GM21528 (cell line): ENCODE results near the gene SLC34A3.
A peak's percentile ranks its signal among the peaks of the same experiment; 100 is the strongest.

Experiments
- ATAC-seq: cut with Tn5 transposase; IDR thresholded peaks from one replicate; pipeline ENCODE4 v1.9.1; 2021; ENCODE audit warnings: mild to moderate bottlenecking, moderate library complexity; ENCODE audit not compliant: unreplicated experiment, low FRiP score

Gene SLC34A3

GRCh38 chr9:137230705-137231371 lies at the start of gene SLC34A3:
Gene SLC34A3 (plus strand): TSS chr9:137230901. CDS start chr9:137231703, 802 bp downstream.
- ATAC-seq = no peak

DNA sequence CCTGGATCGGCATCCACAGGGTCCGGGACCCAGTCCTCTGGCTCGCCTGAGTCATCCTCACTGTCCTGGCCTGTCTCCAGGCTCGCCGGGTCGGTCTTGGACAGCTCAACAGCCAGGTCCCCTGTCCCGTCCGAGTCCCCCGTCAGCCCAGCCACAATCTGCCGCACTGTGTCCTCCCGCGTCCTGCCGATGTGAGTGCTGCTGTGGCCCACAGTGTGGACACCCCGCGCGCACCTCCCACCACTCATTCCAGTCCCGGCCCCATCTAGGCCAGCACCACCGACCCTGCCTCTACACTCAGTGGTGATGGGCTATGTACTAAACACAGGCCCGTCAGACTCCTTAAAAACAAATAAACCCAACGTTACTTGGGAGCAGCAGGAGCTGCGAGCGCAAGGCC lies 49.0 kb upstream of the SLC34A3 start:
- no peak for ATAC-seq

- ATAC-seq = no peak
These were observed 47.9 kb upstream of the SLC34A3 start for GRCh38 chr9:137182836-137183235.

DNA sequence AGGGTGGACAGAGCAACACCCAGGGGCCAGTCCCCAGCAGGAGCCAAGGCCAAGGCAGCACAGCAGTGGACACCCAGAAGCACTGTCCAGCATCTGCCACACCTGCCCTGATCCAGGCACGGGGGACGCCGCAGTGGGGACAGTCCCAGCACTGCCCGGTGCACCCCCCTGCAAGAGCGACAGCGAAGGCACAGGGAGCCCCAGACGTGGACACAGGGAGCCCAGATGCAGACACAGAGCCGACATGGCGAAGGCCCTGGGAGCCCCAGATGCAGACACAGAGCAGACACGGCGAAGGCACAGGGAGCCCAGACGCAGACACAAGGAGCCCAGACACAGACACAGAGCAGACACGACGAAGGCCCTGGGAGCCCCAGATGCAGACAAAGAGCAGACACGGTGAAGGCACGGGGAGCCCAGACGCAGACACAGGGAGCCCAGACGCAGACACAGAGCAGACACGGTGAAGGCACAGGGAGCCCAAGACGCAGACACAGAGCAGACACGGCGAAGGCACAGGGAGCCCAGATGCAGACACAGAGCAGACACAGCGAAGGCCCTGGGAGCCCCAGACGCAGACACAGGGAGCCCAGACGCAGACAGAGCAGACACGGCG lies 46.6 kb upstream of the SLC34A3 start:
- ATAC-seq = no peak

GRCh38 chr9:137184881-137185660 lies 45.6 kb upstream of the SLC34A3 start:
- no peak for ATAC-seq

- ATAC-seq = no peak
These were observed 44.8 kb upstream of the SLC34A3 start for GRCh38 chr9:137185921-137186320.

DNA sequence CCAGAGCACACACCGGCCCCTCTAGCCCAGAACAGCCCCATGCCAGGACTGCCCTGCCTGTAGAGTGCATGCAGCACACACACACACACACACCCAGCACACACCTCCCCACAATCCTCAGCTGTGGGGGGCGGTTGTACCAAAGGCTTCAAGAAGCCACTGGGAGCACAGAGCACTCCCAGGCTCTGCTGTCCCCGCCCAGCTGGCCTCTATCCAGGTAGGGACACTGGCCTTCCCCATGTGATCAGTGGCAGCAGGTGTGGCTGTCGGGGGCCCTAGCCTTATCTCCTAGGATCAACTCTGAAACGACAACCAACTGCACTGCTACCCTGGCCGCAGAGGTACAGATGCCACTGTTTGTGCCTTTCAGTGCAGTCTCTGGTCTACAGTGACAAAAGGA lies 44.3 kb upstream of the SLC34A3 start:
- no peak for ATAC-seq

- ATAC-seq = no peak
These were observed 43.3 kb upstream of the SLC34A3 start for GRCh38 chr9:137187386-137187785.

- ATAC-seq = no peak
These were observed 42.6 kb upstream of the SLC34A3 start for GRCh38 chr9:137188086-137188489.

- peak; percentile 71 for ATAC-seq
These were observed 42.0 kb upstream of the SLC34A3 start, which contains the start of the genes ANAPC2 and SSNA1 for GRCh38 chr9:137188490-137189296. Gene ANAPC2 (minus strand): TSS chr9:137188560. CDS start chr9:137188532, 28 bp downstream. Gene SSNA1 (plus strand): TSS chr9:137188676. CDS start chr9:137188727, 51 bp downstream.

DNA sequence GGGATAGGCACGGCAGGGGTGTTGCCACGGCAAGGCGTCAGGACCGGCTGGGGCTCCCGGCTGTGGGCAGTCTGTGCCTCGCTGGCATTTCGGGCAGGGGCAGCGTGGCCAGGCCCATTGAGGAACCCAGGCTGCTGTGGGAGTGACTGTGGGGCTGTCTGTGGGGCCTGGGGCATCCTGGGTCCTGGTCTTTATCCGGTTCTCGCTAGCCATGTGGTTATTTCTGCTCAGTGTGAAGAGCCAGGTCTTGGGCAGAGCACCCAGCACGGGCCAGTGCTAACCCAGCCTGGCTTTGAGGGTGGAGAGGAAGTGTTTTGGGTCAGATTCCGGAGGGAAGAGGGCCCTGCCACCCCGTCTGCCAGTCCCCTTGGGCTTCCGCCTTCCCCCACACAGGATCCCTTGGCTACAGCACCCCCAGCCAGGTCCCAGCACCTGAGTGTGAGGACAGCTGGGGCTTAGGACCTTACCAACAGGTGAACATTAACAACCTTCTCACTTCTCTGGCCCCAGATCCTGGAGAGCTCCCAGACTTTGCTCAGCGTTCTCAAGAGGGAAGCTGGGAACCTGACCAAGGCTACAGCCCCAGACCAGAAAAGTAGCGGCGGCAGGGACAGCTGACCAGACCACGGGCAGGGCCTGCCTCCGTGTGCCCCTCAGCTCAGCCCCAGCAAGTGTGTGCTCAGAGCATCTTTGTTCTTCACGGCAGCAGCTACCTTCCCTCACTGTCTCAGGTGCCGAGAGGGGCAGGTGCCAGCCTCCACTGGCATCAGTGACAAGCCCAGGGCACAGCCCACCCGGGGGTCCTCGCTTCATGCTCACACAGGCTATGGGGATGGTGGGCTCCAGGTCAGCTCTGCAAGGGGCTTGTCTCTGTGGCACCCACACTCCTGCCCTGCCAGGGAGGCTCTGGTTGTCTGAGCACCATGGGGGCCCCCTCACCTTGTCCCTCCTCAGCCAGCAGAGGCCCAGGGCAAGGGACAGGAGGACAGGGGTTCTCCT lies 41.1 kb upstream of the SLC34A3 start:
- no peak for ATAC-seq

DNA sequence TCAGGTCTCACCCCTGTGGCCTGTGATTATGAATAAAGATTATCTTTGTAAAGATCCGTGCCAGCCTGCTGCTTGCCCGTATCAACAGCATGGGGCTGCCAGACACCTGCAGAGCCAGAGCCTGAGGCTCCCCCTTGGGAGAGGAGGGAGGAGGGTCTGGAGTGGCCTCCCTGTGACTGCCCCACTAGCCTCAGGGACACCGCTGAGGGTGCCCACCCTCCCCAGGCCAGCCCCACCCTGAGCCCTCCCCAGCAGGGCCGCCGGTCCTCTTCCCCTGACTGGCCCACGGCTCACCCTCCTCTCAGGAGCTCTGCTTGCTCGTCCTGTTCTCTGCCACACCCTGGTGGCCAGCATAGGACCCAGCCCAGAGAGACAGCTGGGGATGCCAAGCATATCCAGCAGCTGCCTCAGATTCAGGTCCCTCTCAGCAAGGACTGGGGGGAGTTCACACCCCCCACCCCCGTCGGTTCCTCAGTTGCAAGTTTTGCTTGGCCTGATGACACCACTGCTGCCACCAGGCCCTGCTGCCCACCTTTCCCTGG lies 40.3 kb upstream of the SLC34A3 start:
- no peak for ATAC-seq

DNA sequence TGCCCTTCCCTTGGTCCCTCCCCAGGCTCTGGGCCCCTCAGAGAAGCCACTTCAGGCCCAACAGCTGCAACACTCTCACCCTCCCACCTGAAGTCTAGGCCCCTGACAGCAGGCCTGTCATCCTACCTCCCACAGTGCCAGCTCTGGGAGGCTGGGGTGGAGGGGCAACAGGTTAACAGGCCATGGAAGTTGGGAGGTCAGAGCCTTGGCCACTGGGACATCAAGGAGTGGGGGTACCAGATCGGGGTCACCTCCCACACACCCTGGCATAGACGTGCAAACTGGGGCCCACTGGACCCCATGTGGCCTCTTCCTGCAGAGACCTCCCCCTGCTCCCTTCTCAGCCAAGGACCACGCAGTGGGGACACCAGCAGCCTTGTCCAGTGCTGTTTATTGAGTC lies 39.5 kb upstream of the SLC34A3 start:
- no peak for ATAC-seq

GRCh38 chr9:137191691-137192447 lies 38.8 kb upstream of the SLC34A3 start:
- no peak for ATAC-seq

- no peak for ATAC-seq
These were observed 38.3 kb upstream of the SLC34A3 start for GRCh38 chr9:137192448-137192780.

GRCh38 chr9:137192859-137193258 lies 37.8 kb upstream of the SLC34A3 start:
- no peak for ATAC-seq

GRCh38 chr9:137193771-137194170 lies 36.9 kb upstream of the SLC34A3 start:
- ATAC-seq = no peak

GRCh38 chr9:137194388-137194787 lies 36.3 kb upstream of the SLC34A3 start:
- no peak for ATAC-seq
